Stimulated activated CD8-positive, alpha-beta memory T cell treated with anti-CD3 and anti-CD28 coated beads, Interleukin-4, amount 100 ng/mL, for 4 hours (primary cell): ENCODE measurements around the gene KRT15.

ENCODE experiments used
- DNase-seq, 2 donors: peaks; one replicate each; pipeline ENCODE4 v3.0.0-alpha.2; 2020; ENCODE audit warnings: low read depth in 2 of 2, low spot score in 1 of 2

Gene KRT15

GRCh38 chr17:41527063-41528023 is 8.7 kb upstream of the KRT15 start:
- DNase-seq, result no peak

GRCh38 chr17:41524261-41524660 is 5.6 kb upstream of the KRT15 start:
- DNase-seq, result no peak

GRCh38 chr17:41523787-41524186 is 5.1 kb upstream of the KRT15 start:
- DNase-seq, result no peak

- DNase-seq, result no peak
Measured at GRCh38 chr17:41523225-41523593, 4.5 kb upstream of the KRT15 start.

- DNase-seq, result no peak
Measured at GRCh38 chr17:41522301-41523224, 3.9 kb upstream of the KRT15 start.

GRCh38 chr17:41521574-41522261 is 3.0 kb upstream of the KRT15 start:
- no peak for DNase-seq

- DNase-seq, result no peak
Measured at GRCh38 chr17:41520821-41521521, 2.3 kb upstream of the KRT15 start.

GRCh38 chr17:41519501-41520224 is 973 bp upstream of the KRT15 start:
- no peak for DNase-seq

- DNase-seq, result no peak
Measured at GRCh38 chr17:41518031-41518430, 659 bp downstream of the KRT15 start.

GRCh38 chr17:41516830-41517283 is 1.8 kb downstream of the KRT15 start:
- DNase-seq, result no peak

- no peak for DNase-seq
Measured at GRCh38 chr17:41516147-41516829, 2.4 kb downstream of the KRT15 start.

- DNase-seq, result no peak
Measured at GRCh38 chr17:41513168-41513547, 5.5 kb downstream of the KRT15 start.

GRCh38 chr17:41512546-41513167 is 6.0 kb downstream of the KRT15 start:
- DNase-seq, result no peak

- no peak for DNase-seq
Measured at GRCh38 chr17:41511716-41512115, 7.0 kb downstream of the KRT15 start.

- DNase-seq, result no peak
Measured at GRCh38 chr17:41511116-41511515, 7.6 kb downstream of the KRT15 start.

- no peak for DNase-seq
Measured at GRCh38 chr17:41510251-41511065, 8.2 kb downstream of the KRT15 start.

GRCh38 chr17:41507315-41507880 is 11.3 kb downstream of the KRT15 start:
- DNase-seq, result no peak
